ENCODE measurements around the gene SLC23A3.

- TF ChIP-seq CTCF (IDR thresholded peaks at IDR 0.05) (no peak), ZFX (IDR thresholded peaks at IDR 0.05; ENCODE audit: borderline replicate concordance) (no peak)
These were observed 39.7 kb upstream of the SLC23A3 start for GRCh38 chr2:219209236-219210195.
